SK-N-SH (cell line): ENCODE measurements around the gene CDKN1B. TPM values are rescaled to one million over a fixed set of nuclear protein-coding genes. Genes with fewer than 3 reads are reported as not detected.

ENCODE experiments used
- CTCF ChIA-PET: fragments of 300-600, 350-600 bp; formaldehyde crosslinking; extraction: SDS; loops from one replicate; lab custom pipeline; 2021; lab: Yijun Ruan, JAX
- POLR2A ChIA-PET: fragments of 350-600 bp; sonication (Branson Sonifier 250); formaldehyde crosslinking; extraction: SDS; loops from one replicate; lab custom pipeline; 2020; ENCODE audit warnings: antibody characterized with exemption, inconsistent platforms; lab: Yijun Ruan, JAX
- DNase-seq: peaks from one replicate; pipeline ENCODE4 v3.0.0; 2012
- H2AFZ ChIP-seq: fragments of 200-600 bp; sonication (generic); 2 replicates; pipeline ENCODE4 v1.8.1; 2016; ENCODE audit warnings: antibody characterized with exemption, mild to moderate bottlenecking, low read depth
- H3F3A ChIP-seq: fragments of 200-600 bp; sonication (generic); replicated peaks from 2 replicates; pipeline ENCODE3; 2016; ENCODE audit warnings: antibody characterized with exemption, mild to moderate bottlenecking; ENCODE audit not compliant: insufficient read depth
- H3K27ac ChIP-seq, 2 experiments: fragments of 200-500 bp in 1 of 2; fragments of 200-600 bp in 1 of 2; sonication (Bioruptor generic) in 1 of 2; sonication (generic), shearing (Covaris generic) in 1 of 2; 2 replicates each; pipeline versions ENCODE4 v1.5.1 to v1.6.1; 2014 to 2016; ENCODE audit warnings: low read depth in 2 of 2, inconsistent platforms in 1 of 2, low read length in 1 of 2, mild to moderate bottlenecking in 1 of 2, mixed read lengths in 1 of 2
- H3K27me3 ChIP-seq: fragments of 200-600 bp; sonication (generic), shearing (Covaris generic); 2 replicates; pipeline ENCODE4 v1.6.1; 2016; ENCODE audit warnings: mixed run types; ENCODE audit not compliant: insufficient read depth
- H3K36me3 ChIP-seq, 2 experiments: fragments of 200-500 bp in 1 of 2; fragments of 200-600 bp in 1 of 2; sonication (Bioruptor generic) in 1 of 2; sonication (generic) in 1 of 2; replicated peaks in 1 of 2; 2 replicates each; pipeline versions ENCODE3 to v1.5.1; 2014 to 2016; ENCODE audit warnings: low read length in 1 of 2, mild to moderate bottlenecking in 1 of 2; ENCODE audit not compliant: insufficient read depth in 2 of 2, control insufficient read depth in 1 of 2
- H3K4me1 ChIP-seq, 2 experiments: fragments of 200-500 bp in 1 of 2; fragments of 200-600 bp in 1 of 2; sonication (Bioruptor generic) in 1 of 2; sonication (generic), shearing (Covaris generic) in 1 of 2; 2 replicates each; pipeline versions ENCODE4 v1.5.1 to v1.6.1; 2014 to 2016; ENCODE audit warnings: low read depth in 1 of 2, low read length in 1 of 2, mixed run types in 1 of 2; ENCODE audit not compliant: insufficient read depth in 2 of 2, control insufficient read depth in 1 of 2
- H3K4me2 ChIP-seq: fragments of 200-600 bp; sonication (generic), shearing (Covaris generic); 2 replicates; pipeline ENCODE4 v1.6.1; 2017; ENCODE audit warnings: mixed run types
- H3K4me3 ChIP-seq, 2 experiments: fragments of 200-500 bp in 1 of 2; fragments of 200-600 bp in 1 of 2; sonication (Bioruptor generic) in 1 of 2; sonication (generic), shearing (Covaris generic) in 1 of 2; 2 replicates each; pipeline versions ENCODE4 v1.5.1 to v1.8.1; 2014 to 2016; ENCODE audit warnings: low read depth in 2 of 2, inconsistent platforms in 1 of 2, low read length in 1 of 2, mild to moderate bottlenecking in 1 of 2, mixed read lengths in 1 of 2, moderate library complexity in 1 of 2
- H3K79me2 ChIP-seq: fragments of 200-600 bp; sonication (generic); 2 replicates; pipeline ENCODE4 v1.8.1; 2017; ENCODE audit warnings: mild to moderate bottlenecking; ENCODE audit not compliant: insufficient read depth
- H3K9ac ChIP-seq: fragments of 200-600 bp; sonication (generic); 2 replicates; pipeline ENCODE4 v1.6.1; 2017; ENCODE audit warnings: mixed run types
- H3K9me2 ChIP-seq: fragments of 200-600 bp; sonication (generic); 2 replicates; pipeline ENCODE4 v1.6.1; 2017; ENCODE audit warnings: mixed run types
- H3K9me3 ChIP-seq: fragments of 200-600 bp; sonication (generic); 2 replicates; pipeline ENCODE4 v1.6.1; 2017; ENCODE audit warnings: mixed run types, mild to moderate bottlenecking, moderate library complexity
- H4K20me1 ChIP-seq: fragments of 200-600 bp; sonication (generic); 2 replicates; pipeline ENCODE4 v1.6.1; 2017; ENCODE audit warnings: mild to moderate bottlenecking, mixed run types; ENCODE audit not compliant: insufficient read depth
- CHD2 ChIP-seq: fragments of 150-350 bp; IDR thresholded peaks from 2 replicates; pipeline ENCODE4 v1.6.1; 2018; ENCODE audit warnings: low read length; ENCODE audit not compliant: partially characterized antibody
- FOXJ3 ChIP-seq: sonication (generic); formaldehyde crosslinking; IDR thresholded peaks from 2 replicates; pipeline ENCODE4 v1.5.1; 2020; ENCODE audit warnings: mild to moderate bottlenecking, missing genetic modification reagents
- FOXM1 ChIP-seq: IDR thresholded peaks from 2 replicates; pipeline ENCODE4 v1.4.0; 2012; ENCODE audit warnings: low read depth, mild to moderate bottlenecking
- JUND ChIP-seq: IDR thresholded peaks from 2 replicates; pipeline ENCODE4 v1.4.0; 2012
- MEF2A ChIP-seq: IDR thresholded peaks from 2 replicates; pipeline ENCODE4 v1.4.0; 2012; ENCODE audit warnings: low read depth, borderline replicate concordance
- MXI1 ChIP-seq: IDR thresholded peaks from 2 replicates; pipeline ENCODE4 v1.6.1; 2012; ENCODE audit warnings: mild to moderate bottlenecking, low read depth, low read length, improper control_type of control experiment
- POLR2AphosphoS5 ChIP-seq: IDR thresholded peaks from 2 replicates; pipeline ENCODE4 v1.6.1; 2012; ENCODE audit warnings: low read depth, low read length
- RAD21 ChIP-seq: IDR thresholded peaks from 2 replicates; pipeline ENCODE4 v1.6.1; 2012; ENCODE audit warnings: mild to moderate bottlenecking, low read length
- RXRA ChIP-seq: IDR thresholded peaks from 2 replicates; pipeline ENCODE4 v1.4.0; 2012; ENCODE audit warnings: low read depth, mild to moderate bottlenecking, borderline replicate concordance
- SIN3A ChIP-seq: IDR thresholded peaks from 2 replicates; pipeline ENCODE4 v1.6.1; 2012; ENCODE audit warnings: low read depth, mild to moderate bottlenecking, low read length, moderate library complexity, borderline replicate concordance
- TEAD4 ChIP-seq: IDR thresholded peaks from 2 replicates; pipeline ENCODE4 v1.4.0; 2012; ENCODE audit warnings: mild to moderate bottlenecking, borderline replicate concordance; ENCODE audit not compliant: insufficient read depth
- USF1 ChIP-seq: IDR thresholded peaks from 2 replicates; pipeline ENCODE4 v1.4.0; 2012; ENCODE audit warnings: low read depth, borderline replicate concordance
- WGBS: methylation state at CpG from one replicate; pipeline ENCODE4 v1.1.6; 2017; ENCODE audit warnings: low lambda C conversion rate; 5-methylcytosine and 5-hydroxymethylcytosine counted together
- polyA plus RNA-seq, 3 experiments: library from polyadenylated mRNA; depleted of rRNA; stranded (reverse); fragments of >200 nt; gene quantifications; 2 replicates each; pipeline ENCODE4 v1.2.3, GENCODE V29; 2012
- TF ChIP-seq, protein P1 (sequence below): IDR thresholded peaks from 2 replicates; pipeline ENCODE4 v1.4.0; 2012; ENCODE audit warnings: low read depth, borderline replicate concordance

Gene CDKN1B
- polyA plus RNA-seq, 1 of the 3 experiments (the other 2 are of a cell fraction) = 9.2 TPM

GRCh38 chr12:12725086-12725955 lies 8.2 kb downstream of the CDKN1B start (continued):
- TF ChIP-seq FOXM1 = peak; percentile 96
- TF ChIP-seq TEAD4 = peak; percentile 61; the same call in 1 of the 2 replicates
- TF ChIP-seq SIN3A = peak; percentile 47; the same call in 1 of the 2 replicates

DNA sequence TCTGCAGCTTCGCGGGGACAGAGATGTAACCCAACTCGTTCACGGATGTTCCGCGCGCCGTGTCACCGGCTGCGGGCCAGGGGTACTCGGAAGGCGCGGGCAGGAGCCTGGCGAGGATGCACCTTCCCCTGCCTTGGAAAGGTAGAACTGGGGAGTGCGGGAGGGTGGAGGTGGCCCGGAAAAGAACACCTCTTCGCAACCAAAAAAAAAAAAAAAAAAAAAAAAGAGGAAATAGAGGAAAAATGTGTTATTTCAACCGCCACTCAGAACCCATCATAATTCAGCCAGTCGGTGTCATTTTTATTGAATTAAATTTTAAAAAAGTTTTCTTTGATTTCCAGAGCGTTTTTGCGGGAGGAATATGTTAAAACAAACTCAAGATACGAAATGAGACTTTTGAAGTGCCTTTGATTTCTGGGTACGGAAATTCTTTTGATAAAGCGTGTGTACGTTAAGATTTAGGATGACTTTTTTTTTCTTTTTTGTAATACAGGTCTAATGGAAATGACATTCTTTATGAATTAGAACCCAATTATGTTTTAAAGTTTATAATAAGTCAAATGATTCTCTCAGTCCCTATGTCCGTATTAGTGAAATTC lies 8.9 kb downstream of the CDKN1B start:
- no peaks in the 10 kb centered on the region for H3K9me2 ChIP-seq
- H3K79me2 ChIP-seq = peaks cover 85% of the 10 kb centered on the region
- H3K4me3 ChIP-seq = peak overlapping the region; percentile 62 to 81
- WGBS = 2% methylated on average over 26 of the region's 26 CpGs
- peak overlapping the region; percentile 22 for H2AFZ ChIP-seq
- H3K4me2 ChIP-seq = peak overlapping the region; percentile 61
- ChIA-PET POLR2A (interaction anchor here (0.7 to 2.4 kb wide), 8 partner anchors 10 to 406 kb away, joined by 3 to 13 read pairs (median 4); partner anchors contain the start of gene BORCS5), CTCF (interaction anchor here (0.6 to 2.3 kb wide), 2 partner anchors 10 to 1163 kb away, joined by 3 to 24 read pairs; no protein-coding TSS in a partner anchor)
- H3K27ac ChIP-seq = peak overlapping the region; percentile 94 to 98
- H3K36me3 ChIP-seq = peaks cover 13 to 16% of the 10 kb centered on the region in 2 experiments
- H3K4me1 ChIP-seq = peaks cover 10 to 14% of the 10 kb centered on the region in 2 experiments; a peak in 3 of 4 replicates
- H4K20me1 ChIP-seq = no peaks in the 10 kb centered on the region
- peak overlapping the region; percentile 99 for H3K9ac ChIP-seq
- DNase-seq = no peak
- no peaks in the 10 kb centered on the region for H3K9me3 ChIP-seq
- no peak for TF ChIP-seq MXI1
- TF ChIP-seq, protein P1, sequence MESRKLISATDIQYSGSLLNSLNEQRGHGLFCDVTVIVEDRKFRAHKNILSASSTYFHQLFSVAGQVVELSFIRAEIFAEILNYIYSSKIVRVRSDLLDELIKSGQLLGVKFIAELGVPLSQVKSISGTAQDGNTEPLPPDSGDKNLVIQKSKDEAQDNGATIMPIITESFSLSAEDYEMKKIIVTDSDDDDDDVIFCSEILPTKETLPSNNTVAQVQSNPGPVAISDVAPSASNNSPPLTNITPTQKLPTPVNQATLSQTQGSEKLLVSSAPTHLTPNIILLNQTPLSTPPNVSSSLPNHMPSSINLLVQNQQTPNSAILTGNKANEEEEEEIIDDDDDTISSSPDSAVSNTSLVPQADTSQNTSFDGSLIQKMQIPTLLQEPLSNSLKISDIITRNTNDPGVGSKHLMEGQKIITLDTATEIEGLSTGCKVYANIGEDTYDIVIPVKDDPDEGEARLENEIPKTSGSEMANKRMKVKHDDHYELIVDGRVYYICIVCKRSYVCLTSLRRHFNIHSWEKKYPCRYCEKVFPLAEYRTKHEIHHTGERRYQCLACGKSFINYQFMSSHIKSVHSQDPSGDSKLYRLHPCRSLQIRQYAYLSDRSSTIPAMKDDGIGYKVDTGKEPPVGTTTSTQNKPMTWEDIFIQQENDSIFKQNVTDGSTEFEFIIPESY = no peak
- TF ChIP-seq FOXJ3 (CRISPR knock-in tag) = no peak
- TF ChIP-seq JUND = no peak
- TF ChIP-seq POLR2AphosphoS5 = 0 out of 2 replicates have a peak, but pooled peaks have one; percentile 40
- TF ChIP-seq RAD21 = no peak
- no peak; the same call in 1 of the 2 replicates for TF ChIP-seq FOXM1
- no peak for TF ChIP-seq MEF2A
- TF ChIP-seq TEAD4 = no peak
- 0 out of 2 replicates have a peak, but pooled peaks have one; percentile 2 for TF ChIP-seq RXRA
- no peak for TF ChIP-seq CHD2
- TF ChIP-seq USF1 = 0 out of 2 replicates have a peak, but pooled peaks have one; percentile 9
- peaks cover 27% of the 10 kb centered on the region for H3F3A ChIP-seq
- H3K27me3 ChIP-seq = no peaks in the 10 kb centered on the region
